ENCODE results near the gene POU2F1. TPM values are rescaled to one million over a fixed set of nuclear protein-coding genes. Genes with fewer than 3 reads are reported as not detected.

Gene POU2F1
- total RNA-seq, 4 donors from 2014 or later, result 8.4 to 32.1 (median 17.5) TPM

- TF ChIP-seq POLR2AphosphoS5 (IDR thresholded peaks at IDR 0.05) (no peak), CTCF (IDR thresholded peaks at IDR 0.05) (no peak), POLR2A (IDR thresholded peaks at IDR 0.05) (no peak), EP300 (IDR thresholded peaks at IDR 0.05) (no peak)
- Histone ChIP-seq H3K36me3 (no peaks in the 10 kb centered on the region), H3K9me3 (no peaks in the 10 kb centered on the region), H3K27me3 (no peaks in the 10 kb centered on the region), H3K4me1 (peaks cover 6% of the 10 kb centered on the region), H3K27ac (no peak overlapping the region), H3K4me3 (no peak overlapping the region)
- no peak for DNase-seq (ENCODE audit: low spot score in 2 of 2)
- 95% methylated on average over 4 of the region's 4 CpGs for WGBS
Measured at GRCh38 chr1:167293057-167293456, 72.4 kb downstream of the POU2F1 start.

DNA sequence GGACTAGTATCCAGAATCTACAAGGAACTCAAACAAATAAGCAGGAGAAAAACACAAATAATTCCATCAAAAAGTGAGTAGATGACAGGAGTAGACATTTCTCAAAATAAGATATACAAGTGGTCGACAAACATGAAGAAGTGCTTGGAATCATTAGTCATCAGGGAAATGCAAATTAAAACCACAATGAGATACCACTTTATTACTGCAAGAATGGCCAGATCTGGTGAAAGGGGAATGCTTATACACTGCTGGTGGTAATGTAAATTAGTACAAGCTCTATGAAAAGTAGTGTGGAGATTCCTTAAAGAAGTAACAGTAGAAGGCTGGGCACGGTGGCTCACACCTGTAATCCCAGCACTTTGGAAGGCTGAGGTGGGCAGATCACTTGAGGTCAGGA is 73.8 kb downstream of the POU2F1 start:
- DNase-seq (ENCODE audit: low spot score in 2 of 2), result no peak
- no peaks in the 10 kb centered on the region for H3K9me3 ChIP-seq
- H3K27ac ChIP-seq, result no peak overlapping the region
- TF ChIP-seq POLR2A (IDR thresholded peaks at IDR 0.05) (no peak), EP300 (IDR thresholded peaks at IDR 0.05) (no peak), CTCF (IDR thresholded peaks at IDR 0.05) (no peak), POLR2AphosphoS5 (IDR thresholded peaks at IDR 0.05) (no peak)
- 89% methylated on average over 2 of the region's 2 CpGs for WGBS
- H3K36me3 ChIP-seq, result no peaks in the 10 kb centered on the region
- H3K4me3 ChIP-seq, result no peak overlapping the region
- peaks cover 2% of the 10 kb centered on the region for H3K4me1 ChIP-seq
- no peaks in the 10 kb centered on the region for H3K27me3 ChIP-seq

DNA sequence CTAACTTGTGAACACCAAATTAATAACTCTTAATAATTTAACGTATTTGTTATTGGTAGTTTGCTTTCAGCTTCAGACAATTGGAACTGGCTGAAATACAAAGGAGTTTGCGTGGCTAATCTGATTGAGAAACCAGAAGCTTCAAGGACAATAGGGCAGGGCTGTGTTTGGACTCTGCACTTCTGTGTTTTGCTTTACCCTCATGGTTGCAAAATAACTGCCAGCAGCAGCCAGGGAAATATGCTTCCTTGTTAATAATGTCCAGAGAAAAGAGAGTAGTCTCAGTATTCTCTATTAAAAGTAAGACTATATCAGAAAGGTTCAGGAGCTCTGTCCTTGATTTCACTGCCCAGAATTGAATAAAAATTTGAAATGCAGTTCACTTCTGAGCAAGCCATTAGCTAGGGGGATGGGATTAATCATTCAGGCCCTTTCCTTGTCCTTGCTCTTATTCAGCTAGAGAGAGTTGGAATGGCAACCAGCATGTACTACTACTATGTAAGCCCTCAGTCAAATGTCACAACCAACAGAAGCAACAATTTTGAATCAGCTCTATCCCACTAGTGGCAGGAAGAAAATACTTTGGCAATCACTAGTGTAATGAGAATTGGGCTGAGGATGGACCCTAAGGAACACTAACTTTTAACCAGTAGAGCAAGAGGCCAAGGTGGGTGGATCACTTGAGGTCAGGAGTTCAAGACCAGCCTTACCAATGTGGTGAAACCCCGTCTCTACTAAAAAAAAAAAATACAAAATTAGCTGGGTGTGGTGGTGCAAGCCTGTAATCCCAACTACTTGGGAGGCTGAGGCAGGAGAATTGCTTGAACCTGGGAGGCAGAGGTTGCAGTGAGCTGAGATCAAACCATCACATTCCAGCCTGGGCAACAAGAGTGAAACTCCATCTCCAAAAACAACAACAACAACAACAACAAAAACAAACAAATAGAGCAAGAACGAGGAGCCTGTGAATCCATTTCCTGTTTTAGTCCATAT is 76.8 kb downstream of the POU2F1 start:
- no peak overlapping the region for H3K4me3 ChIP-seq
- no peak for DNase-seq (ENCODE audit: low spot score in 2 of 2)
- no peak overlapping the region for H3K27ac ChIP-seq
- 58% methylated on average over 4 of the region's 4 CpGs for WGBS
- H3K4me1 ChIP-seq, result no peaks in the 10 kb centered on the region
- H3K27me3 ChIP-seq, result no peaks in the 10 kb centered on the region
- no peaks in the 10 kb centered on the region for H3K9me3 ChIP-seq
- H3K36me3 ChIP-seq, result no peaks in the 10 kb centered on the region
- no peak for TF ChIP-seq EP300 (IDR thresholded peaks at IDR 0.05)
- TF ChIP-seq POLR2AphosphoS5 (IDR thresholded peaks at IDR 0.05), result no peak
- no peak for TF ChIP-seq POLR2A (IDR thresholded peaks at IDR 0.05)

DNA sequence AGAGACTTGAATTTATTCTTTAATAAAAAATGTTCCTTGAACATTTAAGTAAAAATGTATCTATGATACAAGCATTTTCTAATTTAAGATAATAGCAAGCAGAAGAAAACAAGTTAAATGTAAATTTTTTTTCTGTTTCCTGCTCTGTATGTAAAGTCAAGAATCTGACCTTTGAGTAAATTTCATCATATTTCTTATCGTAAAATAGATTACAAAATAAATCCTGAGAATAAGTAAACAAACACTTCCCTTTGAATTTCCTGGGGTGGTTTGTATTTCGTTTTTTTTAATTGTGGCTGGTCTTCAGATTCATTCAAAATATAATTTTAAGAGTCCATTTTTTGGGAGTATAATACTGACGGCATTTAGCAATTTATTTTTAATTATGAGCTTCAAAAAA is 77.6 kb downstream of the POU2F1 start:
- H3K9me3 ChIP-seq, result no peaks in the 10 kb centered on the region
- no peak overlapping the region for H3K27ac ChIP-seq
- 74% methylated on average over 3 of the region's 3 CpGs for WGBS
- TF ChIP-seq EP300 (IDR thresholded peaks at IDR 0.05) (no peak), CTCF (IDR thresholded peaks at IDR 0.05) (no peak), POLR2AphosphoS5 (IDR thresholded peaks at IDR 0.05) (no peak), POLR2A (IDR thresholded peaks at IDR 0.05) (no peak)
- no peaks in the 10 kb centered on the region for H3K27me3 ChIP-seq
- H3K4me3 ChIP-seq, result no peak overlapping the region
- H3K36me3 ChIP-seq, result no peaks in the 10 kb centered on the region
- no peak for DNase-seq (ENCODE audit: low spot score in 2 of 2)
- no peaks in the 10 kb centered on the region for H3K4me1 ChIP-seq

GRCh38 chr1:167301355-167301754 is 80.7 kb downstream of the POU2F1 start:
- H3K4me1 ChIP-seq, result peaks cover 6% of the 10 kb centered on the region
- no peak overlapping the region for H3K27ac ChIP-seq
- WGBS, result 92% methylated on average over 1 of the region's 1 CpG
- no peaks in the 10 kb centered on the region for H3K27me3 ChIP-seq
- no peak for DNase-seq (ENCODE audit: low spot score in 2 of 2)
- no peaks in the 10 kb centered on the region for H3K36me3 ChIP-seq
- TF ChIP-seq EP300 (IDR thresholded peaks at IDR 0.05), result no peak
- TF ChIP-seq POLR2A (IDR thresholded peaks at IDR 0.05), result no peak
- H3K4me3 ChIP-seq, result no peak overlapping the region
- no peaks in the 10 kb centered on the region for H3K9me3 ChIP-seq

DNA sequence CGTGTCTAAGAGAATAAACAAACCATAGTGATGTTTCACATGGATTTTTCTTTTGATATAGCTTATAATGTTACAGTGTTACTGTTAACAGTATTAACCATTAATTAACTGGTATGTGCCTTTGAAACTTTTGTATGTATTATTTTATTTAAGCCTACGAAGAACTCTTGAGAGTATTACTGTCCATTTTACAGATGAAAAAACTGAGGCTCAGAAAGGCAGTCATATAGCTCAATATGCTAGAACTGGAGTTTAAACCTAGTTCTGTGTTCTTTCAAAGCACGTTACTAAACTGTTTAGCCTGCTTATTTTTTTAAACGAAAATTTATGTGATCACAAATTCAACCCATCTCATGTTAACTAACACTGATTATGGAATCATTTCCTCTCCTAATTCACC is 83.5 kb downstream of the POU2F1 start:
- DNase-seq (ENCODE audit: low spot score in 2 of 2), result no peak
- 95% methylated on average over 4 of the region's 4 CpGs for WGBS
- peaks cover 6% of the 10 kb centered on the region for H3K4me1 ChIP-seq
- no peak overlapping the region for H3K4me3 ChIP-seq
- TF ChIP-seq POLR2A (IDR thresholded peaks at IDR 0.05), result no peak
- TF ChIP-seq EP300 (IDR thresholded peaks at IDR 0.05), result no peak
- H3K27me3 ChIP-seq, result no peaks in the 10 kb centered on the region
- H3K9me3 ChIP-seq, result no peaks in the 10 kb centered on the region
- no peak overlapping the region for H3K27ac ChIP-seq
- H3K36me3 ChIP-seq, result no peaks in the 10 kb centered on the region

Data from suprapubic skin (tissue), 4 donors.